T-helper 2 cell treated with Interferon-gamma antibody and Interleukin-4, amounts not matched to agents 5 μg/mL and 100 μg/mL, for 36 hours (primary cell): Measurements from ENCODE around the gene LYPD6B.

Experiments
- DNase-seq: peaks from one replicate; pipeline ENCODE4 v3.0.0; 2021; ENCODE audit warnings: low spot score
- H3K27ac Mint-ChIP-seq: one replicate; pipeline ENCODE4 v1.8.0; 2021; ENCODE audit warnings: mild to moderate bottlenecking, mixed read lengths
- H3K27me3 Mint-ChIP-seq: one replicate; pipeline ENCODE4 v1.8.0; 2021; ENCODE audit warnings: low read depth, mixed read lengths
- H3K36me3 Mint-ChIP-seq: one replicate; pipeline ENCODE4 v1.8.0; 2021; ENCODE audit warnings: low read depth, mixed read lengths
- H3K4me1 Mint-ChIP-seq: one replicate; pipeline ENCODE4 v1.8.0; 2021; ENCODE audit warnings: low read depth, mixed read lengths
- H3K4me3 Mint-ChIP-seq: one replicate; pipeline ENCODE4 v1.8.0; 2022; ENCODE audit warnings: mild to moderate bottlenecking, moderate library complexity, mixed read lengths
- H3K9me3 Mint-ChIP-seq: one replicate; pipeline ENCODE4 v1.8.0; 2021; ENCODE audit warnings: mixed read lengths

Gene LYPD6B

DNA sequence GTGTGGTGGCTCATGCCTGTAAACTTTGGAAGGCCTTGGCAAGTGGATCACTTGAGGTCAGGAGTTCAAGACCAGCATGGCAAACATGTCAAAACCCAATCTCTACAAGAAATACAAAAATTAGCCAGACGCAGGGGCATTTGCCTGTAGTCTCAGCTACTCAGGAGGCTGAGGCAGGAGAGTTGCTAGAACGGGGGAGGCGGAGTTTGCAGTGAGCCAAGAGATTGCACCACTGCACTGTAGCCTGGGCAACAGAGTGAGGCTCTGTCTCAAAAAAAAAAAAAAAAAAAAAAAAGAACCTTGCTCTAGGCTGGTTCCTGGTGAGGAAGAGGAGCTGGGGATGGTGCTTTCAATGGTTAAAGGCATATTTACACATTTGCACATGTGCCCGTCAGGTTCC is 129.4 kb downstream of the LYPD6B start:
- no peak overlapping the region for H3K4me3 Mint-ChIP-seq
- H3K27me3 Mint-ChIP-seq: peaks cover 11% of the 10 kb centered on the region
- no peaks in the 10 kb centered on the region for H3K36me3 Mint-ChIP-seq
- H3K27ac Mint-ChIP-seq: no peak overlapping the region
- H3K9me3 Mint-ChIP-seq: peaks cover 9% of the 10 kb centered on the region
- H3K4me1 Mint-ChIP-seq: peaks cover 10% of the 10 kb centered on the region
- DNase-seq: no peak

DNA sequence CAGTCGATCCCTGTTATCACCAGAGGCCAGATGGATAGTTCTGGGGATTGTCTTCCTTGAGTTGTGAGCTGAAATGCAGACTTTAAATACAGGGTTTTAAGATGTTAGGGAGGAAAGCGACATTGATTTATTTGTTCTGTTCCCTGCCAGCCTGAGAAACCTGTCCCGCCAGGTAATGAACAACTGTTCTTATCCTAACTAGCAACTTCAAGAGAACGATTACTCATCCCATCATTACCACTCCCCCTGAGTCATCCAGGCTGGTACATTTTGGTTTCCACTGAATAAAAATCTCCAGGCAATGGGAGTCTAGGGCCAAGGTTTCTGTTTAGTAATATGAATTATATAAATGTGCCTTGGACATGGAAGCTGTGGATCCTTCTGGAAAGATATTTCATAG is 131.2 kb downstream of the LYPD6B start:
- H3K4me3 Mint-ChIP-seq: no peak overlapping the region
- H3K4me1 Mint-ChIP-seq: peaks cover 10% of the 10 kb centered on the region
- peaks cover 5% of the 10 kb centered on the region for H3K27me3 Mint-ChIP-seq

DNA sequence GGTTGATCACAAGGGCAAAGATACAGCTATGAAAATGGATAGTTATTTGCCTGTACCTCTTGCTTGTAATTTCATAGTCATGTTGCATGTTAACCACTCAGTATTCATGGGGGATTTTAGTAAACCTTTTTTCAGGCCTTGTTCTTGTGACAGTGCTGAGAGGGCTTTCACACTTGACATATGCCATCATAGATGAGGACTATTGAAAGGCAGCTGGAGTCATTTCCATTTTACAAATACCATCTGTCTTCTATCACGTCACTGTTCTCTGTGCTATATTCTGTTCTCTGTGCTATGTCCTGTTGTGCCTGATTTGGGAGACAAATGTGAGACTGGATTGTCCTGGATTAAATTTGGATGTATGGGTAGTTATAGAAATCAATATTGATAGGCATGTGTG is 131.7 kb downstream of the LYPD6B start:
- DNase-seq: no peak
- no peak overlapping the region for H3K4me3 Mint-ChIP-seq
- H3K9me3 Mint-ChIP-seq: peaks cover 9% of the 10 kb centered on the region

More for the DNA sequence above, 131.2 kb downstream of the LYPD6B start:
- H3K36me3 Mint-ChIP-seq: no peaks in the 10 kb centered on the region
- peaks cover 9% of the 10 kb centered on the region for H3K9me3 Mint-ChIP-seq
- H3K27ac Mint-ChIP-seq: no peak overlapping the region
- no peak for DNase-seq

DNA sequence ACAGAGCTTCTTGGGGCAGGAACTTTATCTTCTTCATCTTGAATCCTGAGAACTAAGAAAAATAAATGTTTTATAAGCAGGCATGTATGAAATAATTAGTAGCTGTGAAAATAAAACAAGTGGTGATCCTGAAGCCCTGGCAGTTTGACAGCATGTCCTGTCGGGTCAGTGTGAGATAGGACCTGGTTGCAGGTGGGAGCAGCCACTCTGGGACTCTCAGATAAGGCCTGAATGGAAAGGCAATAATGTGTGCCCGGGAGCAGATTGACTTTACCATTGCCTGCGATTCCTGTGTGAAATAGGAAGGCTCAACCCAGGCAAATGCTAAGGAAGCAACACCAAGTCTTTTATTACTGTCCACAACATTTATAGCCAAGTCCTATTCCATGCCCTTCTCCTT is 132.4 kb downstream of the LYPD6B start:
- H3K27ac Mint-ChIP-seq: no peak overlapping the region
- no peaks in the 10 kb centered on the region for H3K36me3 Mint-ChIP-seq
- peaks cover 10% of the 10 kb centered on the region for H3K4me1 Mint-ChIP-seq
- no peak overlapping the region for H3K4me3 Mint-ChIP-seq
- H3K9me3 Mint-ChIP-seq: peaks cover 9% of the 10 kb centered on the region
- H3K27me3 Mint-ChIP-seq: peaks cover 5% of the 10 kb centered on the region
- no peak for DNase-seq

More for the DNA sequence above, 131.7 kb downstream of the LYPD6B start:
- H3K27me3 Mint-ChIP-seq: peaks cover 5% of the 10 kb centered on the region
- peaks cover 10% of the 10 kb centered on the region for H3K4me1 Mint-ChIP-seq
- no peaks in the 10 kb centered on the region for H3K36me3 Mint-ChIP-seq
- H3K27ac Mint-ChIP-seq: no peak overlapping the region

DNA sequence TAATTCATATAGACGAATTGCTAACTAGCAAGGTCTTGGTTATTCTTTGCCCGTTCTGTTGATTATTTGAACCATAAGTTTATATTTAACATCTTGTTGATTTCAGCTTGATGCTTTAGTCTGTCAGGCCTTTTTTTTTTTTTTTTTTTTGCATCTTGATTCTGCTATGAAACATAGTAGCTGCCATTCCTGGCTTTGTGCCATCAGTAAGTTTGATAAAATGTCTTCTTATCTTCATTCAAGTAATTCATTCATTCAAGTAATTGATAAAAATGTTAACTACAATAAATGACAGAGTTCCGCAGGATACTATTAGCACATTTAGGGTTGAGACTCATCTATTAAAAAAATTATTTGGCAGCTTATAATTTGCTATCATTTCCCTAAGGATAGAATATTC is 134.7 kb downstream of the LYPD6B start:
- Mint-ChIP-seq H3K4me3 (no peak overlapping the region), H3K4me1 (peaks cover 2% of the 10 kb centered on the region), H3K27ac (no peak overlapping the region), H3K27me3 (peaks cover 2% of the 10 kb centered on the region), H3K9me3 (peaks cover 9% of the 10 kb centered on the region), H3K36me3 (no peaks in the 10 kb centered on the region)
- no peak for DNase-seq

DNA sequence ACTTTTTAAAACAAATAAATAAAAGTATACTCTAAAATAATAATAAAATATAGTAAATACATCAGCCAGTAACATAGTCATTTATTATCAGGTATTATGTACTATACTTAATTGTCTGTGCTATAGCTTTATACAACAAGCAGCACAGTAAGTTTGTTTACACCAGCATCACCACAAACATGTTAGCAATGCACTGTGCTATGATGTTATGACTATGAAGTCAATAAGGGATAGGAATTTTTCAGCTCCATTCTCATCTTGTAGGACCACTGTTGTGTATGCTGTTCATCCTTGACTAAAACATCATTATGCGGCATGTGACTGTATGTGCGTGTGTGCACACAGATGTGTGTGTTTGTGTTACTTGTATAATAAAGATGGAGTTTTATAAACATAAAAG is 137.5 kb downstream of the LYPD6B start:
- no peak for DNase-seq
- Mint-ChIP-seq H3K36me3 (no peaks in the 10 kb centered on the region), H3K27me3 (no peaks in the 10 kb centered on the region), H3K4me3 (no peak overlapping the region), H3K27ac (no peak overlapping the region), H3K9me3 (peaks cover 9% of the 10 kb centered on the region), H3K4me1 (no peaks in the 10 kb centered on the region)

DNA sequence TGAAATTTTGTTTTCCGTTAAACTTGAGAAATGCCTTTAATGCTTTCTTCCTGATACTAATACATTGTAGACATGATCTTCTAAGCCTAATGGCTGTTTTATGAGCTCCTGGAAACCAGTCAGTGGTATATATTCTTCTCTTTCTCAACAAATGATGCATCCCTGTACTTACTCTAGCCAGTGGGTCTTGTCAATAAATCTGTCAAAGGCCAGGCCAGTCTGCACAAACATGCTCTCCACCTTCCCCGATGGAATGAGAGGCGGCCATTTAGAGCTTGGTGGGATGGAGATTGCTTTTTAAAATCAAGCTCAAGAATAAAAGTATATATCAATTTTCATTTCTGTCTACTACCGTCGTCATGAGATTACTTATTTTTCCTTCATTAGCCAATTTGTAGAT is 140.1 kb downstream of the LYPD6B start:
- Mint-ChIP-seq H3K27ac (no peak overlapping the region), H3K27me3 (no peaks in the 10 kb centered on the region), H3K36me3 (no peaks in the 10 kb centered on the region), H3K4me1 (no peaks in the 10 kb centered on the region), H3K4me3 (no peak overlapping the region), H3K9me3 (no peaks in the 10 kb centered on the region)
- DNase-seq: no peak

DNA sequence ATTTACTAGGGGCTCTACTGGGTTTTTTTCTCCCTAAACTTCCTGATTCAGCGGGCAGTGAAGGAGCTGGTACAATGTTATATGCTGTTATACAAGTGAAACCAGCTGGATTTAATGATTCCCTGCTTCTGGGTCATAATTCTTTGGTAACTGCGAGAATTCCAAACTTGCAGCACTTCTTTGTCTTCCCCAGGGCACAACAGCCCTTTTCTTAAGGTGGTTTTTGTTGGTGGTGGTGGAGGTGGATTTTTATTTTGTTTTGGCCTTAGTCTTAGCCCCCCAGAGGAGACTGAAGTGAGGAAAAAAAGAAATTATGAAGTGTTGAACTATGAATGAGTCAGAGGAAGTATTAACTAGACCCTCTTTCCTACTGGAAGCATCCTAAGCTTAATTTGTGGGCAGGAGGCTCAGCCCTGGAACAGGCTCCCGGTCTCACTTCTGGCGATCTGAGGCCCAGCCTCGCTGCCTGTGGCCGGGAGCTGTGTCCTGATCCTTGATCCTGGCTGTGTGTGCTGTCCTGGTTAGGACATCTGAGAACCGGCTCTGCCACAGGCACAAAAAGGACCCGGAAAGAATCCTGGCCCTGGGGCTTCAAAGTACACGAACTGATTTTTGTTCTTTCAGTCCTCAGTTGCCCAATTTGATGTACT is 141.9 kb downstream of the LYPD6B start:
- no peak overlapping the region for H3K27ac Mint-ChIP-seq
- no peak overlapping the region for H3K4me3 Mint-ChIP-seq
- DNase-seq: no peak
- no peaks in the 10 kb centered on the region for H3K9me3 Mint-ChIP-seq
- no peaks in the 10 kb centered on the region for H3K27me3 Mint-ChIP-seq
- H3K36me3 Mint-ChIP-seq: no peaks in the 10 kb centered on the region
- H3K4me1 Mint-ChIP-seq: no peaks in the 10 kb centered on the region

DNA sequence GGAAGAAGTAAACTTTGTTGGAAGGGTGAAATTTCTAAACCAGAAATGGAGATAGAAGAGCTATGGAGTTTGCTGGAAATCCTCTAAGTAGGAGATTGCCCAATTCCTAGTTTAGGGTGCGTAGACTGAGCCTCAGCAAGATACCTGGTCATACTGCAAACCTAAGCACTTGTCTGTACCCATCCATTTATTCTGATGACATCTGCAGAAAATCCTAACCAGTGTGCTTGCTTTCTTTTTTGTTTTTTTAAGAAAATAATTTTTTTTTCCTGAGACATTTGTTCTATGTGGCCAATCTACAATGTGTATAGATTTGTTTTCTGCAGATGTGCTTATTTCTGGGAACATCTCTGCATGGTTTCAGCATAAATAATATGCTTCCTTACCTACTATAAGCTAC is 144.7 kb downstream of the LYPD6B start:
- Mint-ChIP-seq H3K9me3 (no peaks in the 10 kb centered on the region), H3K36me3 (no peaks in the 10 kb centered on the region), H3K27me3 (no peaks in the 10 kb centered on the region), H3K4me3 (no peak overlapping the region), H3K27ac (no peak overlapping the region), H3K4me1 (no peaks in the 10 kb centered on the region)
- no peak for DNase-seq

DNA sequence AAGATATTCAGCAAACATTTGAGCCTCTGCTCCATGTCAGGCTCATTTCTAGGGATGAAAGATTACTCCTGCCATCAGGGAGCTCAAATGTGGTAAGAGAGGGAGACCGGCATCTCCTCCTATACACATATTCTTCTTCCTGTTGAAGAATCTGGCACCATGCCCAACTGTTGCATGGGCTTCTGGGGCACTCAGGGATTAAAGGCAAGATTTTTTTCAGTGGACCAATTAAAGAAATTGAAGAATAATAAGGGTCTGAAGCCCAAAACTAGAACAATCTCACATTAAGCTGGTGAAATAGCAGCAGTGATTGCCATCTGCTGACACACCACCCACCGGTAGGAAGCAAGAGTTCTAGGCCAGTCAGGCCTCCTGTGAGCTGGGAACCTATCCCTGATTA is 146.5 kb downstream of the LYPD6B start:
- DNase-seq: no peak
- Mint-ChIP-seq H3K36me3 (no peaks in the 10 kb centered on the region), H3K27ac (no peak overlapping the region), H3K9me3 (no peaks in the 10 kb centered on the region), H3K4me1 (no peaks in the 10 kb centered on the region), H3K4me3 (no peak overlapping the region), H3K27me3 (no peaks in the 10 kb centered on the region)

DNA sequence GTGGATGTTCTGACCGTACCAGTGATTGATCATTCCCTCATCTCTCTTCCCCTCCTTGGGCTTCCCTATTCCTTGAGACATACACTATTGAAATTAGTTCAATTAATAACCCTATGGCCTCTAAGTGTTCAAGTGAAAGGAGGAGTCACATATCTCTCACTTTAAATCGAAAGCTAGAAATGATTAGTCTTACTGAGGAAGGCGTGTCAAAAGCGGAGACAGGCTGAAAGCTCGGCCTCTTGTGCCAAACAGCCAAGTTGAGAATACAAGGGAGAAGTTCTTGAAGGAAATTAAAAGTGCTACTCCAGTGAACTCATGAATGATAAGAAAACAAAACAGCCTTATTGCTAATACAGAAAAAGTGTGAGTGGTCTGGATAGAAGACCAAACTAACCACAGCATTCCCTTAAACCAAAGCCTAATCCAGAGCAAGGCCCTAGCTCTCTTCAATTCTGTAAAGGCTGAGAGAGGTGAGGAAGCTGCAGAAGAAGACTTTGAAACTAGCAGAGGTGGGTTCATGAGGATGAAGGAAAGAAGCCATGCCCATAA is 147.5 kb downstream of the LYPD6B start:
- Mint-ChIP-seq H3K36me3 (no peaks in the 10 kb centered on the region), H3K27ac (no peak overlapping the region)
- DNase-seq: no peak

DNA sequence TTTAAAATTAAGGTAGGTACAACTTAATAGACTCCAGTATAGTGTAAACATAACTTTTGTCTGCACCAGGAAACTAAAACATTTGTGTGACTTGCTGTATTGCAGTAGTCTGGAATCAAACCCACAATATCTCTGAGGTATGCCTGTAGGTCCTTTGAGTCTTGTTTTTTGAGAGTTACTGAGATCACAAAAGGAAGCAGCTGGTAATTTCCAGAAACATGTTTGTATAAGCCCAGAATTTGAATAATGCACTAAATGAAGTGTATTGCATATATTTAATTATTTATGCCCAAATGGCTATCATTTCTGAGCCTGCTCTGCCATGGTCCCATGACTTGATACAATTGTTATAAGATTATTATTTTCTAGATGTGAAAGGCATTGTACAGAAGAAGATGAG is 148.6 kb downstream of the LYPD6B start:
- Mint-ChIP-seq H3K9me3 (no peaks in the 10 kb centered on the region), H3K36me3 (no peaks in the 10 kb centered on the region), H3K27me3 (no peaks in the 10 kb centered on the region), H3K27ac (no peak overlapping the region), H3K4me3 (no peak overlapping the region), H3K4me1 (no peaks in the 10 kb centered on the region)
- no peak for DNase-seq

More for the DNA sequence above, 147.5 kb downstream of the LYPD6B start:
- Mint-ChIP-seq H3K27me3 (no peaks in the 10 kb centered on the region), H3K4me3 (no peak overlapping the region), H3K9me3 (no peaks in the 10 kb centered on the region), H3K4me1 (no peaks in the 10 kb centered on the region)

DNA sequence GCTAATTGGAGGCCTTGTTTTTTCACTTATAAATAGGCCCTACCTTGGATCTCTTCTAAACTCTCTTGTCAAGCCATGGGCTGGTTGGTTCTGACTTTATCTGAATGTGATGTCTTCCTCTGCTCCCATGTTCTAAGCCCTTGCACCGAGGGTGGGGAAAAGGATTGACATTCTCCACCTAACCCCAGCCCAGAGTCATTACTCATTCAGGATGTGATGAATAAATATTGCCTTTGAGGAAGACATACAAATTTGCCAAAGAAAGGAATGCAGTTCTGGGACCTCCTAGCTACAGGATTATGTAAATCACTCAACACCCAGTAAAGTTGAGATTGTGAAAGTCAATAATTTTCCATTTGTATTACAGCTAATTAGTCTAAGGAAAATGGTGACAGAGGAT is 149.8 kb downstream of the LYPD6B start:
- H3K9me3 Mint-ChIP-seq: no peaks in the 10 kb centered on the region
- H3K36me3 Mint-ChIP-seq: no peaks in the 10 kb centered on the region
- DNase-seq: no peak
- no peak overlapping the region for H3K4me3 Mint-ChIP-seq
- no peaks in the 10 kb centered on the region for H3K4me1 Mint-ChIP-seq
- H3K27ac Mint-ChIP-seq: no peak overlapping the region
- H3K27me3 Mint-ChIP-seq: no peaks in the 10 kb centered on the region

DNA sequence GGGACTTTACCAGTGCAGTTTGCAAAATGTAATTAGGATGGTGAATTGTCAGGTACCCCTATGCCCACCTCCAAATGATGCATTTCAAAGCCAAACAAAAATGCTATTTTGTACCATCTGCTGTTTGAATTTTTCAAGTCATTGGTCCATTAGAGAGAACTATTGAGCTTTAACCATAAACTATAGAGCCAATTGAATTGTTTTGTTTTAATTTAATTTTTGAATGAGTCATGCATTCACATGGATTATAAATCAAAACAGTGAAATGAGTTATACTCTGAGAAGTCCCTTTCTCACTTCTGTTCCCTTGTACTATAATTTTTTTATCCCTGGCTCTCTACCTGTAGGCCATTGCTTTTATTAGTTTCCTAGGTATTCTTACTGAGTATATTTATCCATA is 151.3 kb downstream of the LYPD6B start:
- Mint-ChIP-seq H3K4me3 (no peak overlapping the region), H3K27ac (no peak overlapping the region), H3K27me3 (no peaks in the 10 kb centered on the region), H3K4me1 (no peaks in the 10 kb centered on the region), H3K36me3 (no peaks in the 10 kb centered on the region), H3K9me3 (no peaks in the 10 kb centered on the region)
- no peak for DNase-seq

DNA sequence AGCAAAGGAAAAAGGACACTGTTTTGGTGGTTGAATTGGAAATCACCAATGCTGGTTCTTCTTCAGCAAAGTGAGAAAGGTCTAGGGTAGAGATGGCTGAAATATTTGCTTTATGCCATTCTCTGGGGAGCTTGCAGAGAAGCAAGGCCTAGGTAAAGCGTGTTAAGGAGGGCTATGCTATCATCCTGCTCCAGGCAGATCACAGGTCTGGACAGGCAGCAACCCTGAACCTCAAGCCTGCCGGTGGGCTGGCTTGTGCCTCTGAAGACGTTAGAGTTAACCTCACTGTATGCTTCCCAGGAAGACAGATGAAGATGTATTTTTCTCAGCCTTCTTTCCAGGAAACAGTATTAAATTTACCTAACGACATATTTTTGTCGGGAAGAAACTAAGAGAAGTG is 153.4 kb downstream of the LYPD6B start:
- Mint-ChIP-seq H3K4me1 (no peaks in the 10 kb centered on the region), H3K9me3 (no peaks in the 10 kb centered on the region), H3K36me3 (no peaks in the 10 kb centered on the region), H3K4me3 (no peak overlapping the region), H3K27ac (no peak overlapping the region), H3K27me3 (no peaks in the 10 kb centered on the region)
- DNase-seq: no peak
